Spleen (tissue), 11 donors: ENCODE measurements around the gene MTG2. TPM values are rescaled to one million over a fixed set of nuclear protein-coding genes. Genes with fewer than 3 reads are reported as not detected.
A peak's percentile ranks its signal among the peaks of the same experiment; 100 is the strongest.

Experiments used
- DNase-seq: peaks from one replicate; pipeline ENCODE4 v3.0.0-alpha.2; 2020
- H3K27ac ChIP-seq, 8 donors: fragments of 200-600 bp; sonication (generic) in 7 of 8; 1 replicate in 4 of 8; 2 replicates in 4 of 8; pipeline versions ENCODE4 v1.5.0 to v1.8.0; 2016 to 2021; ENCODE audit warnings: inconsistent platforms in 4 of 8, mild to moderate bottlenecking in 4 of 8, moderate library complexity in 1 of 8
- H3K27me3 ChIP-seq, 7 donors: fragments of 200-600 bp; sonication (generic) in 6 of 7; replicated peaks in 1 of 7; 1 replicate in 4 of 7; 2 replicates in 3 of 7; pipeline versions ENCODE4 v1.5.0 to v1.8.0; 2016 to 2021; ENCODE audit warnings: inconsistent platforms in 3 of 7, mild to moderate bottlenecking in 1 of 7
- H3K36me3 ChIP-seq, 6 donors: fragments of 200-600 bp; sonication (generic) in 5 of 6; 1 replicate in 4 of 6; 2 replicates in 2 of 6; pipeline versions ENCODE4 v1.5.0 to v1.8.0; 2016 to 2021; ENCODE audit warnings: inconsistent platforms in 2 of 6
- H3K4me1 ChIP-seq, 6 donors: fragments of 200-600 bp; sonication (generic) in 5 of 6; 1 replicate in 3 of 6; 2 replicates in 3 of 6; pipeline versions ENCODE4 v1.5.0 to v1.8.0; 2016 to 2021; ENCODE audit warnings: inconsistent platforms in 3 of 6
- H3K4me3 ChIP-seq, 8 donors: fragments of 200-600 bp; sonication (generic) in 7 of 8; 1 replicate in 4 of 8; 2 replicates in 4 of 8; pipeline versions ENCODE4 v1.5.0 to v1.8.0; 2016 to 2021; ENCODE audit warnings: inconsistent platforms in 4 of 8, mild to moderate bottlenecking in 4 of 8, moderate library complexity in 2 of 8
- H3K9me3 ChIP-seq, 8 donors: fragments of 200-600 bp; sonication (generic) in 7 of 8; 1 replicate in 4 of 8; 2 replicates in 4 of 8; pipeline versions ENCODE4 v1.5.0 to v1.8.0; 2016 to 2021; ENCODE audit warnings: inconsistent platforms in 4 of 8
- CTCF ChIP-seq, 11 experiments: fragments of 200-600 bp in 7 of 11; fragments of 450-650 bp in 4 of 11; sonication (generic) in 4 of 11; IDR thresholded peaks in 8 of 11; conservative IDR thresholded peaks in 3 of 11; 1 replicate in 7 of 11; 2 replicates in 4 of 11; pipeline versions ENCODE4 v1.4.0 to v1.8.0; 2016 to 2021; ENCODE audit warnings: antibody characterized with exemption in 11 of 11, inconsistent platforms in 4 of 11, mild to moderate bottlenecking in 1 of 11
- POLR2A ChIP-seq, 3 donors: fragments of 450-650 bp; IDR thresholded peaks; one replicate each; pipeline ENCODE4 v1.5.1; 2017; ENCODE audit warnings: antibody characterized with exemption in 3 of 3, mild to moderate bottlenecking in 1 of 3
- POLR2AphosphoS5 ChIP-seq, 3 donors: sonication (generic); formaldehyde crosslinking; IDR thresholded peaks; one replicate each; pipeline ENCODE4 v1.5.1; 2017; ENCODE audit warnings: antibody characterized with exemption in 3 of 3
- WGBS, 5 donors: extraction: QIAGEN DNeasy Blood & Tissue Kit in 3 of 5; methylation state at CpG; one replicate each; pipeline versions ENCODE4 v1.1.5 to v1.1.7; 2013 to 2018; 5-methylcytosine and 5-hydroxymethylcytosine counted together
- intact Hi-C: fragments of 100-400 bp; cut with DNase I; formaldehyde crosslinking; loops from one replicate; pipeline ENCODE4 v1.15.0; 2023; ENCODE audit warnings: low total_unique reads
- polyA plus RNA-seq, 3 donors: library from polyadenylated mRNA; stranded (reverse); fragments of 200-250 nt; gene quantifications; one replicate each; pipeline ENCODE4 v1.2.1, GENCODE V29; 2013
- total RNA-seq, 7 donors: library from RNA; depleted of rRNA in 3 of 7; stranded (reverse); fragments of >200 nt in 3 of 7; fragmentation: NEBNext Ultra II Directional in 4 of 7; extraction: Animal tissue kit (Norgen Biotek cat#: 25700) in 4 of 7; gene quantifications; one replicate each; pipeline versions ENCODE4 v1.1.0 to v1.2.1, GENCODE V29; 2016 to 2021
- donor health status: healthy with polysubstance abuse.
- donor health status: DM: no; HTN: no; CAD: no; lungs with moderate emphysema.
- donor health status: DM: no; HTN: no; CAD: no.
- donor health status: Bipolar disorder and iron deficiency.
- donor health status: healthy.
- donor health status: DM: no; HTN: no; CAD: no.
- donor health status: DM: yes; HTN: yes; CAD: no.

The MTG2 gene
- total and polyA plus RNA-seq, 10 donors, result 22.6 to 41.3 (median 37.6) TPM

GRCh38 chr20:62137092-62137384 lies 45.8 kb upstream of the MTG2 start:
- H3K9me3 ChIP-seq, result no peaks in the 10 kb centered on the region
- intact Hi-C loops, result loop anchor here (5.0 kb wide), 1 partner anchor 125 kb away; no protein-coding TSS in a partner anchor

GRCh38 chr20:62137478-62138203 lies 45.2 kb upstream of the MTG2 start:
- no peak overlapping the region for H3K4me3 ChIP-seq
- intact Hi-C loops, result loop anchor here (5.0 kb wide), 1 partner anchor 125 kb away; no protein-coding TSS in a partner anchor
- no peak for DNase-seq
- H3K36me3 ChIP-seq, result peaks cover 2 to 86% (median 73%) of the 10 kb centered on the region in 6 donors
- H3K4me1 ChIP-seq, result peaks cover 23 to 90% (median 60%) of the 10 kb centered on the region in 6 donors
- peak overlapping the region in 2 of 8 donors; percentile 42 to 84 for H3K27ac ChIP-seq
- H3K9me3 ChIP-seq, result no peaks in the 10 kb centered on the region
- no peaks in the 10 kb centered on the region for H3K27me3 ChIP-seq
- WGBS, 5 donors, result 82 to 93% (median 88%) methylated on average over 8 of the region's 8 CpGs
- TF ChIP-seq CTCF (IDR thresholded peaks at IDR 0.05 in 8 of 11, conservative IDR thresholded peaks at IDR 0.05 in 3 of 11), result no peak
- peak in 2 of 3 donors; percentile 8 to 24 for TF ChIP-seq POLR2AphosphoS5 (IDR thresholded peaks at IDR 0.05)
- no peak for TF ChIP-seq POLR2A (IDR thresholded peaks at IDR 0.05)

More at GRCh38 chr20:62137092-62137384, 45.8 kb upstream of the MTG2 start:
- TF ChIP-seq CTCF (IDR thresholded peaks at IDR 0.05 in 8 of 11, conservative IDR thresholded peaks at IDR 0.05 in 3 of 11), result peak in 6 of 11 experiments; percentile 15 to 59 (median 40)
- no peak for TF ChIP-seq POLR2AphosphoS5 (IDR thresholded peaks at IDR 0.05)
- Histone ChIP-seq H3K27me3 (no peaks in the 10 kb centered on the region), H3K36me3 (peaks cover 2 to 92% (median 79%) of the 10 kb centered on the region in 6 donors), H3K4me3 (no peak overlapping the region), H3K4me1 (peaks cover 23 to 91% (median 62%) of the 10 kb centered on the region in 6 donors), H3K27ac (peak overlapping the region in 2 of 8 donors; percentile 42 to 84)
- no peak for DNase-seq
- 65 to 82% (median 75%) methylated on average over 6 of the region's 6 CpGs for WGBS, 5 donors

GRCh38 chr20:62138204-62138543 lies 44.7 kb upstream of the MTG2 start:
- Histone ChIP-seq H3K9me3 (no peaks in the 10 kb centered on the region), H3K27me3 (no peaks in the 10 kb centered on the region), H3K4me3 (no peak overlapping the region), H3K36me3 (peaks cover 2 to 81% (median 68%) of the 10 kb centered on the region in 6 donors), H3K27ac (peak overlapping the region in 2 of 8 donors; percentile 42 to 84), H3K4me1 (peaks cover 23 to 85% (median 55%) of the 10 kb centered on the region in 6 donors)
- WGBS, 5 donors, result 81 to 95% (median 86%) methylated on average over 11 of the region's 11 CpGs
- TF ChIP-seq POLR2AphosphoS5 (IDR thresholded peaks at IDR 0.05) (peak in 2 of 3 donors; percentile 35 to 64), POLR2A (IDR thresholded peaks at IDR 0.05) (no peak), CTCF (IDR thresholded peaks at IDR 0.05 in 8 of 11, conservative IDR thresholded peaks at IDR 0.05 in 3 of 11) (no peak)
- DNase-seq, result no peak
- intact Hi-C loops, result loop anchor here (5.0 kb wide), 1 partner anchor 126 kb away; no protein-coding TSS in a partner anchor

DNA sequence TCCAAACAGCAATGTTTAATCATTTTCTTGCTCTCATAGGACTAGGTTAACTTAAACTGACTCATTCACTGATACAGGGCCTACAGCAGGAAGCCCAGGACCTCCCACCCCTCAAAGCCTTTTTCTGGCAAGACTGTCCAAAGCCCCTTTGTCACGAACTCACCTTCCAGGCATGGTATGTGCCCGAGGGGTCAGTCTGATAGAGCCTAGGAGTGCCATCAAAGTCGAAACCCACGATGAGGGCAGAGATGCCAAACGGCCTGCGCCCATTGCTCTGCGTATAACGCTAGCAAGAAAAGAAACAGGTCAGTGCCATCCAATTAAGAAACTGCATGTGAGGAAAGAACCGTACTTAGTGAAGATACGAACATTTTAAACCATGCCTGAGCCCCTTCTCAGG lies 43.9 kb upstream of the MTG2 start:
- 90 to 97% (median 95%) methylated on average over 10 of the region's 10 CpGs for WGBS, 5 donors
- Histone ChIP-seq H3K4me3 (no peak overlapping the region), H3K27me3 (no peaks in the 10 kb centered on the region), H3K4me1 (peaks cover 22 to 78% (median 48%) of the 10 kb centered on the region in 6 donors), H3K9me3 (no peaks in the 10 kb centered on the region), H3K27ac (no peak overlapping the region), H3K36me3 (peaks cover 2 to 73% (median 65%) of the 10 kb centered on the region in 6 donors)
- TF ChIP-seq POLR2A (IDR thresholded peaks at IDR 0.05) (no peak), POLR2AphosphoS5 (IDR thresholded peaks at IDR 0.05) (no peak), CTCF (IDR thresholded peaks at IDR 0.05 in 8 of 11, conservative IDR thresholded peaks at IDR 0.05 in 3 of 11) (no peak)
- DNase-seq, result no peak
- intact Hi-C loops, result loop anchor here (5.0 kb wide), 1 partner anchor 127 kb away; no protein-coding TSS in a partner anchor
